Neural cell (in vitro differentiated cells): Measurements from ENCODE around the gene HEPHL1. TPM values are rescaled to one million over a fixed set of nuclear protein-coding genes. Genes with fewer than 3 reads are reported as not detected.
"Not testable (repeated sequence)": the region's sequence is repeated elsewhere in the genome, so short reads cannot be mapped to it uniquely, and the experiment has no call there.

Source experiments
- H2AFZ ChIP-seq: fragments of 200-600, 300-800 bp; sonication (generic), shearing (Covaris generic); 2 replicates; pipeline ENCODE4 v1.6.0; 2014; ENCODE audit warnings: low read depth, mild to moderate bottlenecking, antibody characterized with exemption, low read length, moderate library complexity
- H3F3A ChIP-seq: fragments of 200-600 bp; shearing (Covaris generic); 2 replicates; pipeline ENCODE4 v1.6.1; 2016; ENCODE audit warnings: mild to moderate bottlenecking, moderate library complexity, mixed read lengths, antibody characterized with exemption, low read length; ENCODE audit not compliant: insufficient read depth, poor library complexity, severe bottlenecking
- H3K27ac ChIP-seq: fragments of 200-600, 300-800 bp; sonication (generic), shearing (Covaris generic); 2 replicates; pipeline ENCODE4 v1.5.1; 2014; ENCODE audit warnings: mild to moderate bottlenecking, low read length, moderate library complexity
- H3K27me3 ChIP-seq: fragments of 300-800, 200-600 bp; sonication (generic), shearing (Covaris generic); 2 replicates; pipeline ENCODE4 v1.6.0; 2014; ENCODE audit warnings: mild to moderate bottlenecking, low read depth, low read length, moderate library complexity; ENCODE audit not compliant: insufficient read depth
- H3K36me3 ChIP-seq: fragments of 300-800, 200-600 bp; sonication (generic), shearing (Covaris generic); 2 replicates; pipeline ENCODE4 v1.5.1; 2014; ENCODE audit warnings: mild to moderate bottlenecking, antibody characterized with exemption, low read length, moderate library complexity; ENCODE audit not compliant: insufficient read depth
- H3K4me2 ChIP-seq: fragments of 300-800, 200-600 bp; sonication (generic), shearing (Covaris generic); 2 replicates; pipeline ENCODE4 v1.6.0; 2014; ENCODE audit warnings: mild to moderate bottlenecking, low read length
- H3K4me3 ChIP-seq: fragments of 300-800, 200-600 bp; sonication (generic), shearing (Covaris generic); 2 replicates; pipeline ENCODE4 v1.5.1; 2014; ENCODE audit warnings: mild to moderate bottlenecking, low read length, moderate library complexity
- H3K79me2 ChIP-seq: fragments of 200-600 bp; shearing (Covaris generic); replicated peaks from 2 replicates; pipeline ENCODE4 v1.6.0; 2014; ENCODE audit warnings: mild to moderate bottlenecking, low read length, moderate library complexity; ENCODE audit not compliant: insufficient read depth
- H3K9ac ChIP-seq: fragments of 300-800, 200-600 bp; sonication (generic), shearing (Covaris generic); 2 replicates; pipeline ENCODE4 v1.6.1; 2016; ENCODE audit warnings: mild to moderate bottlenecking, low read length, mixed read lengths
- H3K9me2 ChIP-seq: fragments of 200-600 bp; shearing (Covaris generic); 2 replicates; pipeline ENCODE4 v1.6.1; 2016; ENCODE audit warnings: mild to moderate bottlenecking, low read length, mixed read lengths; ENCODE audit not compliant: insufficient read depth
- H3K9me3 ChIP-seq: fragments of 200-600, 300-800 bp; sonication (generic), shearing (Covaris generic); 2 replicates; pipeline ENCODE4 v1.6.1; 2016; ENCODE audit warnings: mild to moderate bottlenecking, mixed run types, low read length, moderate library complexity, mixed read lengths
- H4K20me1 ChIP-seq: fragments of 200-600 bp; shearing (Covaris generic); 2 replicates; pipeline ENCODE4 v1.6.1; 2016; ENCODE audit warnings: mild to moderate bottlenecking, mixed run types; ENCODE audit not compliant: insufficient read depth
- polyA plus RNA-seq: library from polyadenylated mRNA; depleted of rRNA; stranded (reverse); fragments of >200 nt; gene quantifications from 2 replicates; pipeline ENCODE4 v1.2.3, GENCODE V29; 2014
- small RNA-seq, 3 experiments: library from RNA; depleted of rRNA; stranded (forward); fragments of <200 nt; gene quantifications; one replicate each; pipeline ENCODE3, GENCODE V24; 2012

The HEPHL1 gene
- polyA plus RNA-seq, 1 donor from 2014 or later: not detected

DNA sequence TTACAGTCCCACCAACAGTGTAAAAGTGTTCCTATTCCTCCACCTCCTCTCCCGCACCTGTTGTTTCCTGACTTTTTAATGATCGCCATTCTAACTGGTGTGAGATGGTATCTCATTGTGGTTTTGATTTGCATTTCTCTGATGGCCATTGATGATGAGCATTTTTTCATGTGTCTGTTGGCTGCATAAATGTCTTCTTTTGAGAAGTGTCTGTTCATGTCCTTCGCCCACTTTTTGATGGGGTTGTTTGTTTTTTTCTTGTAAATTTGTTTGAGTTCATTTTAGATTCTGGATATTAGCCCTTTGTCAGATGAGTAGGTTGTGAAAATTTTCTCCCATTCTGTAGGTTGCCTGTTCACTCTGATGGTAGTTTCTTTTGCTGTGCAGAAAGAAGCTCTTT lies 136.2 kb downstream of the HEPHL1 start:
- H3K79me2 ChIP-seq, H3F3A ChIP-seq, H3K9me2 ChIP-seq, H3K9me3 ChIP-seq, H2AFZ ChIP-seq, H4K20me1 ChIP-seq, H3K4me2 ChIP-seq, H3K4me3 ChIP-seq, H3K27me3 ChIP-seq, H3K9ac ChIP-seq, H3K27ac ChIP-seq, H3K36me3 ChIP-seq: not testable (repeated sequence)

Small RNAs within 50 kb of the gene (small RNA-seq; reads per million reads assigned to genes)
- gene AP002795.1: 0 reads per million in 3 experiments

Other genes starting within 250 kb of the HEPHL1 start
- 82.7 and 85.6 TPM in 2 replicates for gene MED17, start 237.1 kb upstream of the HEPHL1 start, polyA plus RNA-seq
- gene VSTM5, start 170.7 kb upstream of the HEPHL1 start, polyA plus RNA-seq: not detected in 2 replicates
- gene PANX1, start 107.5 kb downstream of the HEPHL1 start, polyA plus RNA-seq: 48.0 and 58.8 TPM in 2 replicates